Chondrocyte (in vitro differentiated cells): ENCODE data around the gene SKAP1. TPM values are rescaled to one million over a fixed set of nuclear protein-coding genes. Genes with fewer than 3 reads are reported as not detected.
A peak's percentile ranks its signal among the peaks of the same experiment; 100 is the strongest.

Experiments
- DNase-seq: peaks from one replicate; pipeline ENCODE4 v3.0.0; 2021; ENCODE audit warnings: mixed read lengths, low spot score
- H3K27ac Mint-ChIP-seq: one replicate; pipeline ENCODE4 v1.8.0; 2021; ENCODE audit warnings: mild to moderate bottlenecking, moderate library complexity, mixed read lengths; ENCODE audit not compliant: unreplicated experiment
- H3K27me3 Mint-ChIP-seq: 2 replicates; pipeline ENCODE4 v1.8.0; 2021; ENCODE audit warnings: low read depth, mixed read lengths
- H3K36me3 Mint-ChIP-seq: 2 replicates; pipeline ENCODE4 v1.8.0; 2021; ENCODE audit warnings: low read depth, mixed read lengths
- H3K4me1 Mint-ChIP-seq: 2 replicates; pipeline ENCODE4 v1.8.0; 2021; ENCODE audit warnings: low read depth, mild to moderate bottlenecking, mixed read lengths
- H3K4me3 Mint-ChIP-seq: one replicate; pipeline ENCODE4 v1.8.0; 2021; ENCODE audit warnings: mild to moderate bottlenecking, moderate library complexity, mixed read lengths; ENCODE audit not compliant: unreplicated experiment
- H3K9me3 Mint-ChIP-seq: 2 replicates; pipeline ENCODE4 v1.8.0; 2021; ENCODE audit warnings: low read depth, mixed read lengths
- CTCF ChIP-seq: fragments of 200-600 bp; sonication (generic); IDR thresholded peaks from 2 replicates; pipeline ENCODE4 v1.5.0; 2021; ENCODE audit warnings: antibody characterized with exemption, mild to moderate bottlenecking, moderate library complexity
- total RNA-seq: library from RNA; stranded (reverse); gene quantifications from 3 replicates; pipeline ENCODE4 v1.2.1, GENCODE V29; 2021

Gene SKAP1
- total RNA-seq, 1 donor from 2014 or later, result not detected

- Mint-ChIP-seq H3K9me3 (peaks cover 9% of the 10 kb centered on the region), H3K27me3 (peaks cover 60% of the 10 kb centered on the region), H3K27ac (no peak overlapping the region), H3K4me3 (no peak overlapping the region), H3K4me1 (no peaks in the 10 kb centered on the region), H3K36me3 (no peaks in the 10 kb centered on the region)
- no peak for TF ChIP-seq CTCF
- DNase-seq, result no peak
These were observed 29.2 kb upstream of the SKAP1 start for GRCh38 chr17:48459070-48459844.

GRCh38 chr17:48457080-48457836 is 27.2 kb upstream of the SKAP1 start:
- no peak for DNase-seq

DNA sequence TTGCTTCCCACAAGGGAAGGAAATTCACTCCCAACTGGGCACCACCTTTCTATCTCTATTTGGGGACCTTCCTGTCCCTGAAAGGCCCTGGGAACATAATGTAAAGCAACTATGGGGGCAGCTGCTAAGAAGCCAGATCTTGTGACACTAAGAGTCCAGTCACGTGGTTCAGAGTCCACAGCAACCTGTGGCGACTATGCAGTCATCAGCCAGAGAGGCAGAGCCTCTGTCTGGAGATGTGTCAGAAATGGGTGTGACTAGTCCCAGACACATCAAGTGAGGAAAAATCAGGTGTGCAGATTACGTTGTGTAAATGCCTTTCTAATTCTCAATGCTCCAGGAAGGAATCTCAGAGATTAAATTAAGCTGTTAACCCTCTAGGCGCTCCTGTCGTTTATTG is 26.6 kb upstream of the SKAP1 start:
- Mint-ChIP-seq H3K27ac (no peak overlapping the region), H3K4me1 (no peaks in the 10 kb centered on the region), H3K4me3 (no peak overlapping the region), H3K27me3 (peaks cover 54% of the 10 kb centered on the region), H3K9me3 (peaks cover 9% of the 10 kb centered on the region), H3K36me3 (no peaks in the 10 kb centered on the region)
- no peak for TF ChIP-seq CTCF
- DNase-seq, result no peak

More at GRCh38 chr17:48457080-48457836, 27.2 kb upstream of the SKAP1 start:
- Mint-ChIP-seq H3K27ac (no peak overlapping the region), H3K9me3 (peaks cover 9% of the 10 kb centered on the region), H3K36me3 (no peaks in the 10 kb centered on the region), H3K4me3 (no peak overlapping the region), H3K27me3 (peaks cover 52% of the 10 kb centered on the region), H3K4me1 (no peaks in the 10 kb centered on the region)
- TF ChIP-seq CTCF, result peak; percentile 84

DNA sequence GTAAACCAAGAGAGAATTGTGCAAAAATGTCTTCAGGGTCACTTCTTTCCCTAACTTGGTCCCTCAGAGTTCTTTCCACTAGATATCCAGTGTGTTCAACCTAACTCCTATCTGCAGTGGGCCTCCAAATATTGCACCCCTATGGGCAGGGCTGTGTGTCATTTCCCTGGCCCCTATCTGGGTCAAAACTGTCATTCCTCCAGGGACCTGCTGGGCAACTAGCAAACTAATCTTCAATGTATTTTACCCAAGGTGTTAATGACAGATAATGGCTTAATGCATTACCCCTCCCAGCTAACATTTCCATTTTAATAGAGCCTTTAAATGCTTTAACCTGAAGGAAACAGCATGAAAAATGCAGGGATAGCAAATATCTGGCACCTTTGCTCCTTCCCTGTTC is 25.8 kb upstream of the SKAP1 start:
- no peak for TF ChIP-seq CTCF

DNA sequence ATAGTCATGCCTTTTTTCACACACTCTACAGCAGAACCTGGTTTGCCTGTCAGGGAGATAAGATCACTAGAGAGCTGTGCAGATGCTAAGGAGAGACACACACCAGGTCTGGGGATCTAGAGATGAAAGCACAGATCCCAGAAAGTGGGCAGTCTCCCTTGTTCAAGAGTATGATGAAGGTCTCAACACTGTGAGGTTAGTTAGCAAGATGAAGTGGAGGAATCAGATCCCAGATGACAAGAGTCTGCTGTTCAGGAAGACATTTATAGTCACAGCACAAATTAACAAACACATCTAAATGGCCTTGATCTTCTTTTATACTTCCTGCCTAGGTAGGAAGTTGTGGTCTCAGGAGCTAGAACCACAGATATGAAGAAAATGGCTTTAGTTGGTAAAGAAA is 23.4 kb upstream of the SKAP1 start:
- H3K4me1 Mint-ChIP-seq, result no peaks in the 10 kb centered on the region

More for the DNA sequence above, 25.8 kb upstream of the SKAP1 start:
- H3K27me3 Mint-ChIP-seq, result peaks cover 56% of the 10 kb centered on the region
- no peaks in the 10 kb centered on the region for H3K36me3 Mint-ChIP-seq
- H3K4me1 Mint-ChIP-seq, result no peaks in the 10 kb centered on the region
- no peak overlapping the region for H3K27ac Mint-ChIP-seq
- H3K9me3 Mint-ChIP-seq, result peaks cover 9% of the 10 kb centered on the region
- no peak overlapping the region for H3K4me3 Mint-ChIP-seq
- no peak for DNase-seq

More for the DNA sequence above, 23.4 kb upstream of the SKAP1 start:
- Mint-ChIP-seq H3K27ac (no peak overlapping the region), H3K27me3 (peaks cover 53% of the 10 kb centered on the region), H3K36me3 (no peaks in the 10 kb centered on the region), H3K9me3 (peaks cover 9% of the 10 kb centered on the region), H3K4me3 (no peak overlapping the region)
- no peak for TF ChIP-seq CTCF
- DNase-seq, result no peak
